NT2/D1 (cell line): ENCODE results near the gene MEI4.
"Not testable (repeated sequence)": the region's sequence is repeated elsewhere in the genome, so short reads cannot be mapped to it uniquely, and the experiment has no call there.

Experiments used
- SUZ12 ChIP-seq: IDR thresholded peaks from 2 replicates; pipeline ENCODE4 v1.6.1; 2011; ENCODE audit not compliant: insufficient read length, insufficient read depth; ENCODE audit errors: extremely low read depth
- YY1 ChIP-seq: IDR thresholded peaks from 2 replicates; pipeline ENCODE4 v1.6.1; 2011; ENCODE audit not compliant: insufficient read length, insufficient read depth
- ZNF274 ChIP-seq: IDR thresholded peaks from 2 replicates; pipeline ENCODE4 v1.6.1; 2011; ENCODE audit warnings: mild to moderate bottlenecking, low read depth, low read length

GRCh38 chr6:77736010-77736409 is 83.2 kb downstream of the MEI4 start:
- not testable (repeated sequence) for TF ChIP-seq ZNF274, SUZ12, YY1
